ENCODE measurements around the gene KIDINS220. TPM values are rescaled to one million over a fixed set of nuclear protein-coding genes. Genes with fewer than 3 reads are reported as not detected.

Gene KIDINS220
- total and polyA plus RNA-seq, 9 of the 15 experiments (the other 6 are each of a cell fraction or from before 2014, with no cell fraction given): 15.2 to 48.0 (median 34.4) TPM

- 91% methylated on average over 10 of the region's 10 CpGs for WGBS (ENCODE audit: insufficient coverage, low coverage, missing lambda C conversion rate)
Measured at GRCh38 chr2:8732601-8733000, 104.8 kb downstream of the KIDINS220 start.

GRCh38 chr2:8729939-8730338, 107.5 kb downstream of the KIDINS220 start:
- POLR2A ChIA-PET: interaction anchor here (0.8 kb wide), 1 partner anchor 45 kb away, joined by 3 read pairs; no protein-coding TSS in a partner anchor
- Histone ChIP-seq H3K9me3 (replicated peaks; ENCODE audit: control insufficient read depth, insufficient read depth, low read depth, low read length) (no peaks in the 10 kb centered on the region), H2AFZ (ENCODE audit: low read depth, low read length) (no peak overlapping the region), H3K4me3 (no peak overlapping the region), H3K4me2 (ENCODE audit: insufficient read depth, low read length) (no peak overlapping the region), H3K4me1 (replicated peaks in 1 of 2; ENCODE audit: control insufficient read depth in 2 of 2, insufficient read depth in 2 of 2, low read length in 2 of 2) (no peaks in the 10 kb centered on the region), H3K36me3 (ENCODE audit: control insufficient read depth, insufficient read depth, low read length) (peaks cover 41% of the 10 kb centered on the region; the same call in 2 of the 3 replicates), H3K9ac (ENCODE audit: insufficient read depth in 1 of 2, low read depth in 2 of 2, low read length in 2 of 2) (no peak overlapping the region), H3K27me3 (ENCODE audit: control insufficient read depth in 2 of 2, insufficient read depth in 2 of 2, low read length in 2 of 2) (no peaks in the 10 kb centered on the region), H3K9me1 (ENCODE audit: control insufficient read depth, insufficient read depth, low read length) (no peaks in the 10 kb centered on the region), H3K27ac (ENCODE audit: extremely low read depth, low read depth, low read length) (no peak overlapping the region), H3K79me2 (ENCODE audit: control insufficient read depth, insufficient read depth, low read length) (no peaks in the 10 kb centered on the region), H4K20me1 (replicated peaks; ENCODE audit: control insufficient read depth, insufficient read depth, low read length) (no peaks in the 10 kb centered on the region)
- in situ Hi-C loops (cut with MboI) (no loop called here), intact Hi-C loops (cut with micrococcal nuclease) (no loop called here)
- FAIRE-seq (no peak), ATAC-seq (no peak; the same call in 2 of the 3 replicates), DNase-seq (ENCODE audit: extremely low read depth in 1 of 4, low spot score in 3 of 4) (no peak)
- CTCF ChIA-PET (ENCODE audit: low intra/inter-chr PET ratio): no interaction called here
- WGBS (ENCODE audit: insufficient coverage, low coverage, missing lambda C conversion rate): 85% methylated on average over 9 of the region's 9 CpGs
- BruUV-seq (replicated peaks): no TSS peak
- TF ChIP-seq SMARCE1 (IDR thresholded peaks at IDR 0.05) (no peak), ZNF133 (CRISPR knock-in tag; IDR thresholded peaks at IDR 0.05) (no peak), ZHX1 (conservative IDR thresholded peaks at IDR 0.05; ENCODE audit: low read length) (no peak), MCM5 (IDR thresholded peaks at IDR 0.05; ENCODE audit: low read depth) (no peak), LCOR (CRISPR knock-in tag; IDR thresholded peaks at IDR 0.05) (no peak)

More at GRCh38 chr2:8732601-8733000, 104.8 kb downstream of the KIDINS220 start:
- Histone ChIP-seq H3K4me1 (replicated peaks in 1 of 2; ENCODE audit: control insufficient read depth in 2 of 2, insufficient read depth in 2 of 2, low read length in 2 of 2) (no peaks in the 10 kb centered on the region), H3K9ac (ENCODE audit: insufficient read depth in 1 of 2, low read depth in 2 of 2, low read length in 2 of 2) (no peak overlapping the region), H3K79me2 (ENCODE audit: control insufficient read depth, insufficient read depth, low read length) (no peaks in the 10 kb centered on the region), H3K36me3 (ENCODE audit: control insufficient read depth, insufficient read depth, low read length) (peaks cover 55% of the 10 kb centered on the region), H3K4me3 (no peak overlapping the region), H3K27ac (ENCODE audit: extremely low read depth, low read depth, low read length) (no peak overlapping the region), H4K20me1 (replicated peaks; ENCODE audit: control insufficient read depth, insufficient read depth, low read length) (no peaks in the 10 kb centered on the region), H2AFZ (ENCODE audit: low read depth, low read length) (no peak overlapping the region), H3K27me3 (ENCODE audit: control insufficient read depth in 2 of 2, insufficient read depth in 2 of 2, low read length in 2 of 2) (no peaks in the 10 kb centered on the region), H3K4me2 (ENCODE audit: insufficient read depth, low read length) (no peak overlapping the region), H3K9me1 (ENCODE audit: control insufficient read depth, insufficient read depth, low read length) (no peaks in the 10 kb centered on the region), H3K9me3 (replicated peaks; ENCODE audit: control insufficient read depth, insufficient read depth, low read depth, low read length) (no peaks in the 10 kb centered on the region)
- no peak for TF ChIP-seq ZNF431 (CRISPR knock-in tag; IDR thresholded peaks at IDR 0.05)
- TF ChIP-seq ARHGAP35 (IDR thresholded peaks at IDR 0.05; ENCODE audit: partially characterized antibody): no peak
- TF ChIP-seq KAT2B (IDR thresholded peaks at IDR 0.05; ENCODE audit: low read depth, low read length): no peak
- DNase-seq (ENCODE audit: extremely low read depth in 1 of 4, low spot score in 3 of 4) (no peak), ATAC-seq (no peak), FAIRE-seq (no peak)
- in situ Hi-C loops (cut with MboI): no loop called here
- ChIA-PET CTCF (ENCODE audit: low intra/inter-chr PET ratio) (no interaction called here), POLR2A (interaction anchor here (0.9 to 1.0 kb wide), 2 partner anchors 13 to 245 kb away, joined by 3 read pairs; no protein-coding TSS in a partner anchor)
- intact Hi-C loops (cut with micrococcal nuclease): no loop called here
- no TSS peak for BruUV-seq (replicated peaks)

Data from K562 (cell line).